ENCODE measurements around the gene AMIGO3. TPM values are rescaled to one million over a fixed set of nuclear protein-coding genes. Genes with fewer than 3 reads are reported as not detected.

Gene AMIGO3, protein sequence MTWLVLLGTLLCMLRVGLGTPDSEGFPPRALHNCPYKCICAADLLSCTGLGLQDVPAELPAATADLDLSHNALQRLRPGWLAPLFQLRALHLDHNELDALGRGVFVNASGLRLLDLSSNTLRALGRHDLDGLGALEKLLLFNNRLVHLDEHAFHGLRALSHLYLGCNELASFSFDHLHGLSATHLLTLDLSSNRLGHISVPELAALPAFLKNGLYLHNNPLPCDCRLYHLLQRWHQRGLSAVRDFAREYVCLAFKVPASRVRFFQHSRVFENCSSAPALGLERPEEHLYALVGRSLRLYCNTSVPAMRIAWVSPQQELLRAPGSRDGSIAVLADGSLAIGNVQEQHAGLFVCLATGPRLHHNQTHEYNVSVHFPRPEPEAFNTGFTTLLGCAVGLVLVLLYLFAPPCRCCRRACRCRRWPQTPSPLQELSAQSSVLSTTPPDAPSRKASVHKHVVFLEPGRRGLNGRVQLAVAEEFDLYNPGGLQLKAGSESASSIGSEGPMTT
- total RNA-seq = 0.16 and 1.4 TPM in 2 replicates

DNA sequence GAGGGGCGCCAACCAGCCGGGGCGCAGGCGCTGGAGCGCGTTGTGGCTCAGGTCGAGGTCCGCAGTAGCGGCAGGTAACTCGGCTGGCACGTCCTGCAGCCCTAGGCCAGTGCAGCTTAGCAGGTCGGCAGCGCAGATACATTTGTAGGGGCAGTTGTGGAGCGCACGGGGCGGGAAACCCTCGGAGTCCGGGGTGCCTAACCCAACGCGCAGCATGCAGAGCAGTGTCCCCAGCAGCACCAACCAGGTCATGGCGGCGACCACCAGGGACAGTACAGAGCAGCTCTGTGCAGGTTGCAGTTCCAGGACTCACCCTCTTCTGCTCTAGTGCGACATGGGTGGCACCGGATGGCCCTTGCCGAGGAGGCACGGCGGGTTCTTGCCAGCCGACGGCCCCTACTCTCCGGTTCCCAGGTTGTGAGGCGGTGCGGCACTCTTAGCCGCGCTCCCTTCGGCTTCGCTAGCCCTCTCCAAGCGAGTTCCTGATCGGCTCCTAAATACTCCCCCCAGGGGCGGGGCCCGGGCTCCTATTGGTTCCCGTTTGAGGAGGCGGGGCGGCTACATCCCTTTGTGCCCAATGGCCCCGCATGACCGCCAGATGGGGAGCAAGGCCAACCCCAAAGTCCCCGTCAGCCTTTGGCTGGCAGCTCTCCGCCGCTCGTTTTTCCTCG, at the start of gene AMIGO3:
TSS of gene AMIGO3 (minus strand) at position 471 of the 671 bp plus-strand sequence. CDS start at position 252, 219 bp downstream.

DNA sequence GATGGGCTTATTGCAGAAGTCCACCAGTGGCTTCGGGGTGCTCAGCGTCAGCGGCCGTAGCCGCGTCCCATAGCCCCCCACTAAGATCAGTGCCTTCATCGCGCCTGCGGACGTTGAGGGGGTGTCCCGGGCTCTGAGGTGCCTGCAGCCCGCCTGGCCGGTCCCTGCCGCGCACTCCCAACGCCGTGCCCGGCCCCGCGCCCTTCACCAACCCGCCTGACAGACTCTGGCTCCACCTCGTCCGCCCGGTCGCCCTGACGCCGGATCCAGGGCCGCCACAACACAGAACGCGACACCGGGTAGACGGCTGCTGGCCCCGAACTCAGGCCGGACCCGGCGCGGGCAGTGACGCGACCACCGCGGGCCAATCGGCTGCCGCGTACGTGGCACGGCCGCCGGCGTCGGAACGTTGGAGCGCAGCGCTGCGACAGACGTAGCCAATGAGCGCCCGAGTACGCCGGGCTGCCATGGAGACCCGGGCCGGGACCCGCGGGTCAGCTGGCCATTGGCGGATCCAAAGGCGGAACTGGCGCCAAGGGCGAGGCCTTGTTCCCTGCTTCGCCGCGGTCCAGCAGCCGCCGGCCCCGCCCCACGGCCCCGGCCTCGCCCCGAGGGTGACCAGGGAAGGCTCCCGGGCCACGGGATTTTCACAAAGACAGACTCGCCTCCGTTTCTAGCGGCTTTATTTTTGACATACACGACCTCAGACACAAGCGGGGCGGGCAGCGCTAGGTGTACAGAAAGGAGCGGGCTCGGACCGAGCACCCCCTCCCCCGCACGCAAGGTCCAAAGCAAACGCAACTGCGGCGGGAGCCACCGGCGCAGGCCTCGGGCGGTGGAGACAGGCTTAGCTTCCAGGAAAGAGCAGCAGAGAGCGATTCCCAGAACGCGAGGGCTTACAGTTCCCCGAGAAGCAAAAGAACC, 4.4 kb upstream of the AMIGO3 start, which contains the start of gene GMPPB:
TSS of gene GMPPB (minus strand) at position 324 of the 924 bp plus-strand sequence. CDS start at position 99, 225 bp downstream.

DNA sequence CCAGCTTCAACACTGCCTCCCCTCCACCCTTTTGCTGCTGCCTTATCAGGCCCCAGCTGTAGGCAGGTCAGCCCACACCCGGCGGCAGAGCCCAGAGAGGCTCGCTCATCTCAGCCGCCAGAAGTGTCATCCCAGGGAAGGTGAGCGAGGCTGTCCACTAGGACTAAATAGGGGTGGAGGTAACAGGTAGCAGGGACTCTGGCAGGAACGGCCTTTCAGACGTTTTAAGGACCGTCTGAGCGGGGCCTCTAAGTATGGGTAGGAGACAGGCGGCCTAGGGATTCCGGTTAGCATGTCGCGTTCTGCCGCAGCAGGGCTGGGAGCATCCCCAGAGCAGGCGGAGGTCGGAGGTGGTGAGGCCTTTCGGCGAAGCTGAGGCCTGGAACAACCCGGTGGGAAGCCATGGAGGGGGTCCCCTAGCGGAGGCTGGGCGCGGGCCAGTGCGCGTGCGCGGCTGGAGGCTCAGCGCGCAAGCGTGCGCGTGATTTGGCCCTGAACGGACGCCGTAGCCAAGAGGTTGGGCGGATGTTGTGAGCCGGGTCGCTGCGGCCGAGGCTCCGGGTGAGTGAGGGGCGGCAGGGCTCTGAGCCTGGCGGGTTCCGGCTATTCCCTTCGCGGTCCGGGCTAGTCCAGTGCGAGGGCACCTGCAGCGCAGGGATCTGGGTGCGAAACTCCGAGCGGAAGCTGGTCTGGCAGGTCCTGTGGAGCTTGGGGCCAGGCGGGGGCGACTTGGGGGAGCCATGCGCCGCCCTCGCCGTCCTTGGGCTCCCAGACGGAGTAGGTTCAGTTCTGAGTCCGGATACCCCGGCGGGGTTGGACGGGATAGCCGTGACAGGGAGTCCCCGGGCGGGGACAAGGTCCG, 30.2 kb downstream of the AMIGO3 start, which contains the start of the genes MST1 and RNF123:
TSS of gene MST1 (minus strand) at position 429 of the 862 bp plus-strand sequence. CDS start 783 bp downstream, outside the sequence.
TSS of gene RNF123 (plus strand) at position 512 of the 862 bp plus-strand sequence. CDS start 1,609 bp downstream, outside the sequence.

DNA sequence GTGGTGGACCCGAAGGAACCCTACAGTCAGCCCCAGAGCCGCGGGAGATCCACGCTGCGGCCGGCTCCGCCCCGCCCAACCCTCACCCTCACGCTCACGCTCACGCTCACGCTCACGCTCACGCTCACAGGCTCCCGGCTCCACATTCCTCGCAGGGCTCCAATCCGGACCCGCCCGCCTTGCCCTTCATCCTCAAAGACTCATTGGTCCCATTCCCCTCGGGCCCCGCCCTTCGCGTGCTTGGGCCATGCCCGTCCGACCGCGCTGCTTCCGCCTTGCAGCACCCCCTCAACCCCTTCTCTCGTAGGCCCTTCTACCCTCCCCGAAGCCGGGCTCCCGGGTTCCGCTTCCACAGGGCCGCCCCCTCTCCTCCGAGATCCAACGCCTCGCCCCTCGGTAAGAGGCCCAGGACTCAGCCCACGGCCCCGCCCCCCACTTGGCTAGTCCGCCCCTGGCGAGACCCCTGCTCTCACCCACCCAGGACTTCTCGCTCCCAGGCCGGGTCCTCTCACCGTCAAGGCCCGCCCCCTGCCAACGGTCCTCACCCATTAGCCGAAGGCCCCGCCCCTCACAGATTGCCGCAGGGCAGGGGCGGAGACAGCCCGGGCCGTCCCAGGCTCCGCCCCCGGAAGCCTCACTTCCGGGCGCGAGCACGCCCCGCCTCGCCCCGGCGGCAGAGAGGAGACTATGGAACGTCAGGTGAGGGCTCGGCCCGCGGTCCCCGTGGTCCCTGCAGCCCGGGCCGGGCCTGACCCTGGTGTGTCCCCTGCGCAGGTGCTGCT, 45.6 kb downstream of the AMIGO3 start, which contains the start of gene APEH:
TSS of gene APEH (plus strand) at position 637 of the 782 bp plus-strand sequence. CDS start at position 688, 51 bp downstream.

Other genes with a start within 250 kb of the AMIGO3 start
- gene DAG1, start 249.4 kb downstream of the AMIGO3 start, total RNA-seq = 95.2 and 104 TPM in 2 replicates
- gene BSN, start 165.2 kb downstream of the AMIGO3 start, total RNA-seq = 0.33 and 1.1 TPM in 2 replicates
- gene APEH, start 45.3 kb downstream of the AMIGO3 start, total RNA-seq = 148 and 154 TPM in 2 replicates
- gene MST1, start 30.2 kb downstream of the AMIGO3 start, total RNA-seq = 6.0 and 61.0 TPM in 2 replicates
- 21.0 and 38.0 TPM in 2 replicates for gene RNF123, start 30.1 kb downstream of the AMIGO3 start, total RNA-seq
- 18.3 and 72.4 TPM in 2 replicates for gene GMPPB, start 4.3 kb upstream of the AMIGO3 start, total RNA-seq
- 32.9 and 51.1 TPM in 2 replicates for gene IP6K1, start 66.9 kb upstream of the AMIGO3 start, total RNA-seq
- gene CDHR4, start 80.2 kb upstream of the AMIGO3 start, total RNA-seq = not detected in 2 replicates
- gene INKA1, start 83.6 kb upstream of the AMIGO3 start, total RNA-seq = 0.76 and 0.81 TPM in 2 replicates
- 7.0 and 22.6 TPM in 2 replicates for gene UBA7, start 94.3 kb upstream of the AMIGO3 start, total RNA-seq
- gene TRAIP, start 136.9 kb upstream of the AMIGO3 start, total RNA-seq = 3.4 and 11.9 TPM in 2 replicates
- not detected in 2 replicates for gene CAMKV, start 150.2 kb upstream of the AMIGO3 start, total RNA-seq
- 0.65 and 2.0 TPM in 2 replicates for gene MST1R, start 184.2 kb upstream of the AMIGO3 start, total RNA-seq
- gene MON1A, start 210.1 kb upstream of the AMIGO3 start, total RNA-seq = 11.5 and 17.9 TPM in 2 replicates
- gene RBM6, start 220.5 kb upstream of the AMIGO3 start, total RNA-seq = 16.8 and 25.0 TPM in 2 replicates